Breast epithelium (tissue), 4 donors: ENCODE data around the gene NSUN2. TPM values are rescaled to one million over a fixed set of nuclear protein-coding genes. Genes with fewer than 3 reads are reported as not detected.

Experiments used
- DNase-seq, 2 donors: peaks; one replicate each; pipeline ENCODE4 v3.0.0-alpha.2; 2019; ENCODE audit warnings: low spot score in 2 of 2
- H3K27ac ChIP-seq, 2 donors: fragments of 200-600 bp; sonication (generic) in 1 of 2; one replicate each; pipeline ENCODE4 v1.5.1; 2016 to 2019; ENCODE audit warnings: mild to moderate bottlenecking in 1 of 2
- H3K27me3 ChIP-seq, 2 donors: fragments of 200-600 bp; sonication (generic) in 1 of 2; one replicate each; pipeline versions ENCODE4 v1.5.1 to v1.6.0; 2017 to 2019; ENCODE audit warnings: control low read depth in 1 of 2, mild to moderate bottlenecking in 1 of 2
- H3K36me3 ChIP-seq: fragments of 200-600 bp; one replicate; pipeline ENCODE4 v1.5.1; 2019
- H3K4me1 ChIP-seq, 2 donors: fragments of 200-600 bp; sonication (generic); one replicate each; pipeline ENCODE4 v1.5.1; 2016 to 2019; ENCODE audit warnings: control low read depth in 1 of 2
- H3K4me3 ChIP-seq, 3 donors: fragments of 200-600 bp; sonication (generic); 1 replicate in 2 of 3; 2 replicates in 1 of 3; pipeline ENCODE4 v1.5.1; 2016 to 2019; ENCODE audit warnings: mild to moderate bottlenecking in 3 of 3, moderate library complexity in 2 of 3
- H3K9me3 ChIP-seq, 2 donors: fragments of 200-600 bp; sonication (generic) in 1 of 2; one replicate each; pipeline ENCODE4 v1.5.1; 2016 to 2019; ENCODE audit warnings: control low read depth in 1 of 2
- POLR2A ChIP-seq: fragments of 450-650 bp; IDR thresholded peaks from one replicate; pipeline ENCODE4 v1.6.1; 2016; ENCODE audit warnings: antibody characterized with exemption, mild to moderate bottlenecking, moderate library complexity
- POLR2AphosphoS5 ChIP-seq, 3 donors: sonication (generic); formaldehyde crosslinking; IDR thresholded peaks; one replicate each; pipeline ENCODE4 v1.6.1; 2017; ENCODE audit warnings: antibody characterized with exemption in 3 of 3
- intact Hi-C: fragments of 100-400 bp; cut with DNase I; formaldehyde crosslinking; loops from one replicate; pipeline ENCODE4 v1.15.1; 2023; ENCODE audit warnings: low total_unique reads
- total RNA-seq, 3 donors: library from RNA; depleted of rRNA; stranded (reverse); fragments of >200 nt; gene quantifications; one replicate each; pipeline ENCODE4 v1.1.0, GENCODE V29; 2016
- TF ChIP-seq, protein P1 (sequence below), 3 donors: fragments of 450-650 bp; IDR thresholded peaks; one replicate each; pipeline ENCODE4 v1.5.1; 2016 to 2017; ENCODE audit warnings: antibody characterized with exemption in 3 of 3, mild to moderate bottlenecking in 3 of 3, moderate library complexity in 3 of 3

The NSUN2 gene
- total RNA-seq, 3 donors from 2014 or later, result 36.8 to 58.7 (median 55.6) TPM

DNA sequence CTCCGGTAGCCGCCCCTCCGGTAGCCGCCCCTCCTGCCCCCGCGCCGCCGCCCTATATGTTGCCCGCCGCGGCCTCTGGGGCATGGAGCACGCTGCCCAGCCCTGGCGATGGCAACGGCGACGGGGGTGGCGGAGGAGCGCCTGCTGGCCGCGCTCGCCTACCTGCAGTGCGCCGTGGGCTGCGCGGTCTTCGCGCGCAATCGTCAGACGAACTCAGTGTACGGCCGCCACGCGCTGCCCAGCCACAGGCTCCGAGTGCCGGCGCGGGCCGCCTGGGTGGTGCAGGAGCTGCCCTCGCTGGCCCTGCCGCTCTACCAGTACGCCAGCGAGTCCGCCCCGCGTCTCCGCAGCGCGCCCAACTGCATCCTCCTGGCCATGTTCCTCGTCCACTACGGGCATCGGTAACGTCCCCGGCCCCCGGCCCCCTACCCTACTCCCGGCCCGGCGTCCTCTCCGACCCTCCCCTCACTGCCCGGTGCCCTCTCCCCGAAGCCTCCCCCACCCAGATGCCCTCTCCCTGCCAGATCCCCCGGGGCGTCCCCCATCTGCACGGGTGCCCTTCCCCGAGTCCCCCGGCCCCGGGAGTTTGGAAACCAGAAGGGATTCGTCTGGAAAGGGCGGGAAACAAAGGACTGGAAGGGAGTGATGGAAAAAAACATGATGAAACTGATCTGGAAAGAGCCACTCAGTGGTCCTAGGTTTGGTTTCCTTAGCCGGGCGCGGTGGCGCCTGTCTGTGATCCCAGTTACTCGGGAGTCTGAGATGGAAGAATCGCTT, 813 bp upstream of the NSUN2 start:
- no peaks in the 10 kb centered on the region for H3K36me3 ChIP-seq
- DNase-seq, result no peak
- intact Hi-C loops, result loop anchor here (10.0 kb wide), 1 partner anchor 71 kb away; no protein-coding TSS in a partner anchor
- H3K27ac ChIP-seq, result peak overlapping the region; percentile 94 to 96
- H3K27me3 ChIP-seq, result no peaks in the 10 kb centered on the region
- H3K9me3 ChIP-seq, result no peaks in the 10 kb centered on the region
- TF ChIP-seq POLR2AphosphoS5 (IDR thresholded peaks at IDR 0.05), result no peak
- no peak for TF ChIP-seq POLR2A
- TF ChIP-seq, protein P1, sequence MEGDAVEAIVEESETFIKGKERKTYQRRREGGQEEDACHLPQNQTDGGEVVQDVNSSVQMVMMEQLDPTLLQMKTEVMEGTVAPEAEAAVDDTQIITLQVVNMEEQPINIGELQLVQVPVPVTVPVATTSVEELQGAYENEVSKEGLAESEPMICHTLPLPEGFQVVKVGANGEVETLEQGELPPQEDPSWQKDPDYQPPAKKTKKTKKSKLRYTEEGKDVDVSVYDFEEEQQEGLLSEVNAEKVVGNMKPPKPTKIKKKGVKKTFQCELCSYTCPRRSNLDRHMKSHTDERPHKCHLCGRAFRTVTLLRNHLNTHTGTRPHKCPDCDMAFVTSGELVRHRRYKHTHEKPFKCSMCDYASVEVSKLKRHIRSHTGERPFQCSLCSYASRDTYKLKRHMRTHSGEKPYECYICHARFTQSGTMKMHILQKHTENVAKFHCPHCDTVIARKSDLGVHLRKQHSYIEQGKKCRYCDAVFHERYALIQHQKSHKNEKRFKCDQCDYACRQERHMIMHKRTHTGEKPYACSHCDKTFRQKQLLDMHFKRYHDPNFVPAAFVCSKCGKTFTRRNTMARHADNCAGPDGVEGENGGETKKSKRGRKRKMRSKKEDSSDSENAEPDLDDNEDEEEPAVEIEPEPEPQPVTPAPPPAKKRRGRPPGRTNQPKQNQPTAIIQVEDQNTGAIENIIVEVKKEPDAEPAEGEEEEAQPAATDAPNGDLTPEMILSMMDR (IDR thresholded peaks at IDR 0.05), result no peak
- H3K4me1 ChIP-seq, result no peaks in the 10 kb centered on the region
- peak overlapping the region; percentile 76 to 91 (median 88) for H3K4me3 ChIP-seq

DNA sequence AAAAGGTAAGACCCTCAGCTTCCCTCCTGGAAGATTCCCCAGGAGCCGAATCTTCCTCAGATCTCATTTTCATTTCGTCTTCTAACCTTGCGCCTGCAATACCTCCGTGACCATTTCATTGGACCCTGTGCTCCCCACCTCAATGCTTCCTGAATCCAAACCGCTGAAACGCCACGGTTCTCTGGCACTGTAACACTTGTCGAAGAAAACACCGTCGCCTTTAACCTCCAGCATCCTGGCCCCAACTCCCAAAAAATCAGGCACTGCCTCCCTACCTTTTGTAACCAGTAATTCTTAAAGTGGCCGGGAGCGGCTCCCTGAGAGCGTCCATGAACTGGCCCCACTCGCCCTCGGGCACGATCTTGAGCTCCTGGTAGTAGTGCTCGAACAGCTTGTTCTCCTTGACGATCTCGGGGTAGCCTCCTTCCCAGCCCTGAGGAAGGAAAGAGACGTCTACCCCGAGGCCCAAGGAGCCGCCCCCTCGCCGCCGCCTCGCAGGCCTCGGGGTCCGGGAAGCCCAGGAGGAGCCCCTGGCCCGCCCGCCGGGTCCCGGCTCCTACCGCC, 438 bp downstream of the NSUN2 start:
- DNase-seq, result no peak
- no peaks in the 10 kb centered on the region for H3K9me3 ChIP-seq
- H3K4me1 ChIP-seq, result no peaks in the 10 kb centered on the region
- intact Hi-C loops, result loop anchor here (10.0 kb wide), 1 partner anchor 72 kb away; no protein-coding TSS in a partner anchor
- H3K27me3 ChIP-seq, result no peaks in the 10 kb centered on the region
- H3K27ac ChIP-seq, result peak overlapping the region; percentile 94 to 96
- H3K4me3 ChIP-seq, result peak overlapping the region; percentile 76 to 91 (median 88)
- H3K36me3 ChIP-seq, result no peaks in the 10 kb centered on the region
- TF ChIP-seq POLR2A (no peak), POLR2AphosphoS5 (IDR thresholded peaks at IDR 0.05) (no peak)
- TF ChIP-seq, protein P1 (IDR thresholded peaks at IDR 0.05), result no peak

DNA sequence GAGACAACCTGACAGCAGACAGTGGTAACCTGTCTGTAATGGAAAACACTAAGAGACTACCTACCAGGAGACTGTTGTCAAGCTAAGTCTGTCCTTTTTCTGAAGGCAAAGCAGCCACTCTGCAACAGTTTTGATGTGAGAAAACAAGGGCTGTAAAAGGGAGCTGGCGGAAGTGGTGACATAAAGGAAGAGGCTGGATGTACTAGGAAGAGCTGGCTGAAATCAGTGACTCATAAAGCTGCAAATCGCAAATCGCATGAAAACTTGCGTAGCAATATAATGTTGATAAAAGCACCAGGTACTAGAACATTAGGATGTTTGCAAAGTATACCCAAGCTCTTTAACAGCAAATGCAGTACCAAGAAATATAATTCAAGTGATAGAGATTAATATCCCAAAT, 1.4 kb downstream of the NSUN2 start:
- peak overlapping the region in 2 of 3 donors; percentile 88 to 91 for H3K4me3 ChIP-seq
- intact Hi-C loops, result loop anchor here (10.0 kb wide), 1 partner anchor 73 kb away; no protein-coding TSS in a partner anchor

GRCh38 chr5:6626508-6626907, 6.3 kb downstream of the NSUN2 start:
- DNase-seq, result no peak
- TF ChIP-seq, protein P1 (IDR thresholded peaks at IDR 0.05), result no peak
- TF ChIP-seq POLR2A, result no peak
- TF ChIP-seq POLR2AphosphoS5 (IDR thresholded peaks at IDR 0.05), result no peak
- H3K27ac ChIP-seq, result no peak overlapping the region
- no peaks in the 10 kb centered on the region for H3K27me3 ChIP-seq
- H3K9me3 ChIP-seq, result peaks cover 0 to 5% of the 10 kb centered on the region in 2 donors
- intact Hi-C loops, result no loop called here
- H3K4me1 ChIP-seq, result no peaks in the 10 kb centered on the region
- no peak overlapping the region for H3K4me3 ChIP-seq
- no peaks in the 10 kb centered on the region for H3K36me3 ChIP-seq

More for the DNA sequence above, 1.4 kb downstream of the NSUN2 start:
- no peaks in the 10 kb centered on the region for H3K4me1 ChIP-seq
- no peaks in the 10 kb centered on the region for H3K9me3 ChIP-seq
- TF ChIP-seq POLR2A (no peak), POLR2AphosphoS5 (IDR thresholded peaks at IDR 0.05) (no peak)
- TF ChIP-seq, protein P1 (IDR thresholded peaks at IDR 0.05), result no peak
- no peaks in the 10 kb centered on the region for H3K36me3 ChIP-seq
- H3K27me3 ChIP-seq, result no peaks in the 10 kb centered on the region
- no peak overlapping the region for H3K27ac ChIP-seq
- DNase-seq, result no peak

DNA sequence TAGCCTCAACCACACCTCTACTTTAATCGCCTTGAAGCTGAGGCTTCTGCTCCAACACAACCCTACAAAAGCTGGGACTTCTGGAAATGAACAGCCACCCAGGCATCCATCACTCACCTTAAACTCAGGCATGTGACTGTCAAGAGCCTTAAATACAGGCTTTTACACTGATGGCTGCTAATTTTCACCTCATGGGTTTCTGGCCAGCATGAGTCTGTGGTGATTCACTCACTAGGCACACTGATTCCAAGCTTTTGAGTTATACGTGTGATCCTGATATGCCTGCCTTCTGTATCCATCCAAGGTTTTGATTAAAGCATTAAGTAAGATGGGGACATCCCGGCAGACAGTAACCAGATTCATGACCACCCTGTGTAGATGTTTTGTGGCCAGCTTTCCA, 8.9 kb downstream of the NSUN2 start:
- intact Hi-C loops, result no loop called here
- no peak for DNase-seq

More for the DNA sequence above, 8.9 kb downstream of the NSUN2 start:
- peaks cover 0 to 5% of the 10 kb centered on the region in 2 donors for H3K9me3 ChIP-seq
- H3K27me3 ChIP-seq, result no peaks in the 10 kb centered on the region
- peaks cover 3% of the 10 kb centered on the region for H3K36me3 ChIP-seq
- no peaks in the 10 kb centered on the region for H3K4me1 ChIP-seq
- TF ChIP-seq POLR2AphosphoS5 (IDR thresholded peaks at IDR 0.05) (no peak), POLR2A (no peak)
- TF ChIP-seq, protein P1 (IDR thresholded peaks at IDR 0.05), result no peak
- H3K4me3 ChIP-seq, result no peak overlapping the region
- no peak overlapping the region for H3K27ac ChIP-seq
